ENCODE data around the gene DMD.

DMD gene

GRCh38 chrX:31563792-31564191, 1647.6 kb downstream of the DMD start:
- DNase-seq = no peak

DNA sequence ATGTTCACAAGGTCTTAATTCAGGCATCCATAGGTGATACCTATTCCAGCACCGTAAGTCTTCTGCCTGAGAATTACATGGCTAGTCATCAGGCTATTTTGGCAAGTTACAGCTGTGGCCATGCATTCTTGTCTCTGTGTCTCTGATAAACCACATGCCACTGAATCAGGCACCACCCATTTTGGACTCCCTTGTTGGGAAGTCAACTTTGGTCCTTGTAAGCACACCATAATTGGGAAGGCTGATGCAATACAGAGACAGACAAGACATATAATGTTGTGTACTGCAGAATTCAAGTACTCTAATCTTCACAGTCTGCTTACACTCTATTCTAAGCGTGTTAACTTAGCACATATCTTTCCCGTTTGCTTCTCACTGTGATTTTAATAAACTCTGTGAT, 1655.8 kb downstream of the DMD start:
- no peak for DNase-seq

GRCh38 chrX:31551913-31552312, 1659.4 kb downstream of the DMD start:
- no peak for DNase-seq

GRCh38 chrX:31550158-31550557, 1661.2 kb downstream of the DMD start:
- no peak for DNase-seq

GRCh38 chrX:31547816-31548215, 1663.5 kb downstream of the DMD start:
- no peak for DNase-seq

DNA sequence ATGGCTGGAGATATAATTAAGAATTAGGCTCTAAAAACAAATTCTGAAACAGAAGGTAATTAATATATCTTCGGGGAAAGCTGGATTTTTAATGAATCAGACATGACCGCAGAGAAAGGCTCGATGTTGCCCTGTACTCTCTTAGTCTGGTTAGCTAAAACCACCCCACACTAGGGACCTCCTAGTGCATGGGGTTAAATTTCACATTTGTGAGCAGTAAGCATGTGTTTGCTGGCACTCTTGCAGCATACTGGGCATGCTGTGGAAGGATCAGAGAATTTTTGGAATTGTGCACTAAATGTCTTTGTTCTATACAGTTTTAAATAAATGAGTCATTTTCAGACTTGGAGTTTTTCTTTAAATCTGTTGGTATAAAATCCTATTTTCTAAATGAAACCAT, 1663.9 kb downstream of the DMD start:
- no peak for DNase-seq

GRCh38 chrX:31546126-31546525, 1665.2 kb downstream of the DMD start:
- no peak for DNase-seq

- no peak for DNase-seq
These were observed 1665.6 kb downstream of the DMD start for GRCh38 chrX:31545726-31546125.

- no peak for DNase-seq
These were observed 1666.2 kb downstream of the DMD start for GRCh38 chrX:31545191-31545590.

- no peak for DNase-seq
These were observed 1667.7 kb downstream of the DMD start for GRCh38 chrX:31543634-31544033.

- no peak for DNase-seq
These were observed 1668.8 kb downstream of the DMD start for GRCh38 chrX:31542566-31542965.

DNA sequence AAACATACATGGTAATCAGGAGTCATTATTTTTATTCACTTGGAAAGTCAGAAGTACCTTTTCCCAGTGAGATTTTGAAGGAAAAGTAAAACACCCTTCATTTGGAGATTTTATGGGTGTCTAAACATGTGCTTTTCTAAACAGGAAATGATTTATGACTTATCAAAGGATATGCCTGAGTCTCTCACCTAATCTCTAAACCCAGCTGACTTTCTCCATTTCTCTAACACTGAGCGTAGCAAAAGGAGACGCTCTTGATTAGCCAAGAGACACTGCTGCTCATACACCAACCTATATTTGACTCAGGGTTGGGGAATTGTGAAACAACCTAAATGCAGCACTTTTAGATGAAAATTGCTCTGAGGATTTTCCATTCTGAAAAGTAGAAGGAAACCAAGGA, 1671.0 kb downstream of the DMD start:
- DNase-seq = no peak

GRCh38 chrX:31527455-31528126, 1683.8 kb downstream of the DMD start:
- DNase-seq = no peak

DNA sequence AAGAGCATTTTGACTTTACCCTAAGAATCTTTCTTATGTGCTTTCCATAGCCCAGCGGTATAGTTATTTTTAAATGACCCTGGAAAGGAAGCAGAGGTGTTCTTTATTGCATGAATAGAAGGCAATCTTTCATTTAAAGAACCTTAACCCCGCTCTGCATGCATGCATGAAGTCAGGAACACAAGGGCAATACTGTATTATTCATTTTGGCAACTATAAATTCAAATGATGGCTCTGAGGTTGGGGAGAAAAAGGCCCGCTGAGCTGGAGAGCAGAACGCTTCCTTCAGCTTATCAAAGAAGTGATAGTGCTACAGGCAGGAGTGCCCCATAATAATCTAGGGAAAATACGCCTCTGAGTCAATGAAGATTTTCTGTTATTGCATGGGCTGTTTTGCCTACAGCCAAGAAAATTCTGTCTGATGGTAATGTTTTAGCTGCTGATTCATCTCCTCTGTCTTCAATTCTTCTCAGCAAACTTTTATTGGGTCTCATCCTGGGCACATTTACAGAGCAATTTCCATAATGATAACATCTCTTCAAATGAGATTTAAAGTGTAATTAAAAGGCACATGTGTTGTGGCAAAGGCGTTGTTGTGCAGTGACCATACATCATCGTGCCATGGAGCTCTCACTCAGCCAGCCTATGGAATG, 1687.3 kb downstream of the DMD start:
- no peak for DNase-seq

DNA sequence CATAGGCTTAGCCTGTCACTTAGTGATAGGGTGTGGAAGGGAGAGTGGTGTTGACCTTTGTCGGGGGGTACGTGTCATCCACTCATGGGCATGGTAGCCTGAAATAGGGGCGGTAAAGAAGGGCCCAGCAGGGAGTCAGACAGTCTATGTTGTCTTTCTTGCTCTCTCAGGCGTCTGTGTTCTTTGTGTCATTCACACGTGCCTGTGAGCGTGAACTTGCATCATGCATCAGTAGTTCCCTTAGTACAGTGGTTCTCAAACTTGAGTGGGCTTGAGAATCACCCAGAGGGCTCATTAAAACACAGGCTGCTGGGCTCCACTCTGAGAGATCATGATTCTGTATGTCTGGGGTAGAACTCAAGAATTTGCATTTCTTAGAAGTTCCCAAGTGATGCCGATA, 1688.6 kb downstream of the DMD start:
- DNase-seq = no peak

DNA sequence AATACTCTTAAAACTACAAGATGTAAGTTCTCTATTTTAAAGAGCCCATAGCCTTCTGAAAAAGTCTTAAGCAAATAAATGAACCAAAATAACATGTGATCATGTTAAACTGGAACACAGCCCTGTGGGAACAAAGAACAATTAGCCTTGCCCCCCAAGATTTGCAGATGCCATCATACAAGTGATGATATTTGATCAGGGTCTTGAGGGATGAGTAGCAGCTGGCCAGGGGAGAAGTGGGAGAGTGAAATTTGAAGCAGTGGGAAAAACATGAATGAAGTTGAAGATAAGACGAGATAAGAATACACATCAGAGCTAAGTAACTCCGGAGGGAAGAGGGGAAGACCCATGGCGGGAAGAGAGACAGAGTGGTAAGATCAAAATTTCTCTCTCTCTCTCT, 1689.4 kb downstream of the DMD start:
- no peak for DNase-seq

GRCh38 chrX:31516527-31516926, 1694.8 kb downstream of the DMD start:
- no peak for DNase-seq

DNA sequence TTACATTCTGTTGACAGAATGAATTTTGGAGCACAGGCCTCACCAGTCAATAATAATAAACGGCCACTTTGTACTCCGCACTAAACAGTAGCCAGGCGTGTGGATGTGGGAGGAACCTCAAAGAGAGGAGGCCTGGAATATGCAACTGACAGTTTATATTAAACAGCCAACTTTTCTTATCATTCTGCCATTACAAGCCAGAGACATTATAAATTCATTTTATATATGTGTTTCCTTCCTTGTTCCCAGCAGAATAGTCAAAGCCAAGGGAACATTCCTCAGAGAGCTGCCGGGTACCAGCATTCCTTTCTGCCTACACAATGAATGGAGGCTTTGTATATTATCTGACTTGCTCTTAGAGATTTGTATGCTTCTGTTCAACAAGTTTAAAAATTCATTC, 1703.0 kb downstream of the DMD start:
- no peak for DNase-seq

DNA sequence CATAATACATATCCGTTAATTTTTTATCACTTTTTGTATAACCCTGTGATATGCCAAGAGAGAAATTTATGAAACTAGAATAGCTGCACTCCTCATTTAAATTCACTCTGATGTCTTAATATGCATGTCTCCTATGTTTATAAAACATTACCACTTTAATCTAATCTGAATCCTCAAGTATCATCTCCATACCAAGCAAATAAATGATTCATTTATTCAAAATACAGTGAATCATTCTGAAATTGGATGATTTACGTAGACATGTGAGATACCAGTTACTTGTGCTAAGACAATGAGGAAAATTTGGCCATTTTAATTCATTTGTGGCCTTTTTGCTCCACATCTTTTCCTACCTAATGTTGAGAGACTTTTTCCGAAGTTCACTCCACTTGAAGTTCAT, 1704.4 kb downstream of the DMD start:
- DNase-seq = no peak

- DNase-seq = no peak
These were observed 1705.0 kb downstream of the DMD start for GRCh38 chrX:31506360-31506759.

GRCh38 chrX:31500921-31501320, 1710.4 kb downstream of the DMD start:
- no peak for DNase-seq

DNA sequence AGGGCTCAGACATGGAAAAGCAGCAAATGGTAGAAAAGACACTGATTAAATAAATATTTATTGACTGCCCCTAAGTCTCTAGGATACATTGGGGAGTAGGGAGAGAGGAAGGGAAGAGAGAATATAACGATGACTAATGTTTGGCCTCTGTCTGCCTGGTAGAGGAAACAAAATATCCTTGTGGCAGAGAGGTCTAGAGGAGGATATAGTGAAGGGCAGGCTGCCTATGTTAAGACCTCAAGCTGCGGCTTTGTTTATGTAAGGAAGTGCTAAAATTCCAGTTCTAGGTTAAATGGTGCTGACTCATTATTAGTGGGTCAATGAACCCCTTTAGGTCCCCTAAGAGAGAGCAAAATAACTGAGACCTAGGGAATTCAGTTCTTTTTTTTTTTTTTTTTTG, 1712.2 kb downstream of the DMD start:
- no peak for DNase-seq

DNA sequence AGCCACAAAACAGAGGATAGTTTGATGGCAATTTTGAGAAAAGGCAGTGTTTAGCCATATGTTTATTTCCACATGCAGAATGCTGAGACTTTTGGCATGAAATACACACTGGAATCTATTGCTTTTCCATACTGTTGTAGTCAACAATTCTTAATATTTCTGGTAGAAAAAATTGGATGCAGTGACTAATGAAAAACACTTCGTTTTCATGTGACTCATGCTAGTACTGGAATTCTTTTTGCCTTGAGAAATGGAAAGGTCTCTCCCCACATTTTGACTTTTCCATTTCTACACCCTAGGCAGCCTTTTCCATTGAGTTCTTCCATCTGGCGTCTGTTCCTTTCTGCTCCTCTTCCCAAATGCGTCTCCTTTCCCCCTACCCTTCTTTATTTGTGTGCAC, 1714.3 kb downstream of the DMD start:
- no peak for DNase-seq

GRCh38 chrX:31487951-31488350, 1723.4 kb downstream of the DMD start:
- no peak for DNase-seq

DNA sequence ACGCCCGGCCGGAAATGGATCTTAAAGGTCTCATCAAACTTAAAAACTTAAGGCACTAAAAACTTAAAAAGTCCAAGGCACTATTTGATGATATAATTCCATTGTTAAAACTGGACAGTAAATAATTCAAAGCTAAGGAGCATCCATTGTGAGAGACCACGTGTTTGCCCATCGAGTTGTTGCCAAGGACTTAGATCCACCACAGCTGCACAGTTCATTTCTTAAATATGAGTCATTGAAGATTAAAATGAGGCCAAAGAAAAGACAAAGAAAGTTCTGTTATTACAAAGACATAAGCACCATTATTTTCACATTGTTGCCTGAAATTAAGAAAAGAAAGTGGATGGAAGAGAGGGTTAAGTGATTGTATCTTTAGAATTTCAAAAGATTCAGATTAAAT, 1728.0 kb downstream of the DMD start:
- no peak for DNase-seq
